ENCODE measurements around the gene NF1.
"Not testable (repeated sequence)": the region's sequence is repeated elsewhere in the genome, so short reads cannot be mapped to it uniquely, and the experiment has no call there.

NF1 gene

DNA sequence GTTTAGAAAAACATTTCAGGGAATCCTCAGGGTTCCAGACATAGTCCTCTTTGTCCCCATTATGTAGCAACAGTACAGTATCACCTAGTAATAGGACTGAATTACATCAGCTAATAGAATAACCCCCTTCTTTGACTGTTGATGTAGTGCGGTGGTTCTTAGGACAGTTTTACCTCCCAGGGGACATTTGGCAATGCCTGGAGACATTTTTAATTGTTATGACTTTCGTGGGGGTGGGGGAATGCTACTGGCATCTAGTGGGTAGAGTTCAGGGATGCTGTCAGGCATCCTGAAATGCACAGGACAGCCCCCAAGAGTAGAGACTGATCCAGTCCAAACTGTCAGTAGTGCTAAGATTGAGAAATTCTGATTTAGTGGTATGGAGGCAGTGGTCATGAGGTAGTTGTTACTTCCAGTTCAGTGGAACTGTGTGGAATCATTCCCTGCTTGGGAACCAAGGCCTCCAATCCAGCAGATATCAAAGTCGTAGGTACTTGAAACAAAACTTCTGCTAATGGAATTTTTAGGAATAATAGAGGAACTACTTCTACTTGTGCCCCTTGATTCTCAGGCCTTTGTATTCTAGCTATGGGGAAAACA, 20.3 kb downstream of the NF1 start:
- no peak for DNase-seq

DNA sequence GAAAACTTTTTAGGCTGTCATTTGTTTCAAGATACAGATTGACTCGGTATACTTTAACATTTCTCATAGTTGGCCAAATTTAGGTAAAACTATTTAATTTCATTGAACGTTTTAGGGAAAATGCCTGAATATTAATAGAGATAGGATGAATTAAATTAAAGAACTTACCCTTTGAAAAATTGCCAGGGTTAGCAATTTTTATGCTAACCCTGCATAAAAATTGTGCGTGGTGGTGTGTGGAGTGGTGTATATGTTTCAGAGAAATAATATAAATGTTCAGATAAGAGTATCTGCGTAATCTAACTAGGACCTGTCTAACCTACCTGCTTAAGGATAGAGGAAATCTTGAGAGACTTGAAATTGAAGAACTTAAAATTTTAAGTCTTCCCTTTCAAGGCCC, 21.4 kb downstream of the NF1 start:
- in situ Hi-C loops (cut with MboI; ENCODE audit: low pct_unique_long_range_greater_than_20kb, low sequenced_read_pairs) = no loop called here
- DNase-seq = no peak

More for the DNA sequence above, 20.3 kb downstream of the NF1 start:
- in situ Hi-C loops (cut with MboI; ENCODE audit: low pct_unique_long_range_greater_than_20kb, low sequenced_read_pairs) = no loop called here

DNA sequence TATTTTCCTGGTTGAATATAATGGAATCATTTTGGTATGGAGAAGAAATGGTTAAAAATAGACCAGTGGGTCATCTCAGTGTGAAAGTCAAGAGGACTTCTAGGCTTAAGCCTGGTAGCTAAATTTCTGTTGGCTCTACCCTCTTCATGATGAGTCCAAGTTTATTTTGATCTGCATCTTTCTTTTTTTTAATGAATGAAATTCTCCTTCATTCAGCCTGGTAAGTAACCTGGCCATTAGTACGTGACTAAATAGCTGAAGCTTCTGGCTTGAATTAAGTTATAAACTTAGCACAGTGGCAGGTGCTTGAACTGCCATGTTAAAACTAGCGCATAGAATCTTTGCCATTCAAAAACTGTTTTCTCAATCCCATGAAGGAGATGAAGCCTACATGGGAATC, 28.0 kb downstream of the NF1 start:
- in situ Hi-C loops (cut with MboI; ENCODE audit: low pct_unique_long_range_greater_than_20kb, low sequenced_read_pairs) = no loop called here
- no peak for DNase-seq

DNA sequence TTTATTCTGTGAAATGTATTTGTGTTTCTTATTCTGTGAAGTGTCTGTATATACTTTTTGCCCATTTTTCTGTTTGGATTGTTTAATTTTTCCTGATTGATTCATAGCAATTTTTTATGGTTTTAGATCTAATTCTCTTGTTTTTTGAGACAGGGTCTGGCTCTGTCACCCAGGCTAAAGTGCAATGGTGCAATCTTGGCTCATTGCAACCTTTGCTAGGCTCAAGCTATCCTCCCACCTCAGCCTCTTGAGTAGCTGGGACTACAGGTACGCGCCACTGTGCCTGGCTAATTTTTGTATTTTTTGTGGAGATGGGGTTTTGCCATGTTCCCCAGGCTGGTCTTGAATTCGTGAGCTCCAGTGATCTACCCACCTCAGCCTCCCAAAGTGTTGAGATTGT, 31.5 kb downstream of the NF1 start:
- no peak for DNase-seq
- in situ Hi-C loops (cut with MboI; ENCODE audit: low pct_unique_long_range_greater_than_20kb, low sequenced_read_pairs) = no loop called here

DNA sequence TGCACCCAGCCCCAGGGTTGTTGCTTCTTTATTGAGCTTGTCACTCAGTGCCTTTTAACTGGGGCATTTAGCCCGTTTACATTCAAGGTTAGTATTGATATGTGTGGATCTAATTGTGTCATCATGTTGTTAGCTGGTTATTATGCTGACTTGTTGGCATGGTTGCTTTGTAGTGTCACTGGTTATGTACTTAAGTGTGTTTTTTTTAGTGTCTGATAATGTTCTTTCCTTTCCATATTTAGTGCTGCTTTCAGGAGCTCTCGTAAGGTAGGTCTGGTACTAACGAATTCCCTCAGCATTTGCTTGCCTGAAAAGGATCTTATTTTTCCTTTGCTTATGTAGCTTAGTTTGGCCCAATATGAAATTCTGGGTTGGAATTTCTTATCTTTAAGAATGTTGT, 33.5 kb downstream of the NF1 start:
- in situ Hi-C loops (cut with MboI; ENCODE audit: low pct_unique_long_range_greater_than_20kb, low sequenced_read_pairs) = no loop called here
- no peak for DNase-seq

DNA sequence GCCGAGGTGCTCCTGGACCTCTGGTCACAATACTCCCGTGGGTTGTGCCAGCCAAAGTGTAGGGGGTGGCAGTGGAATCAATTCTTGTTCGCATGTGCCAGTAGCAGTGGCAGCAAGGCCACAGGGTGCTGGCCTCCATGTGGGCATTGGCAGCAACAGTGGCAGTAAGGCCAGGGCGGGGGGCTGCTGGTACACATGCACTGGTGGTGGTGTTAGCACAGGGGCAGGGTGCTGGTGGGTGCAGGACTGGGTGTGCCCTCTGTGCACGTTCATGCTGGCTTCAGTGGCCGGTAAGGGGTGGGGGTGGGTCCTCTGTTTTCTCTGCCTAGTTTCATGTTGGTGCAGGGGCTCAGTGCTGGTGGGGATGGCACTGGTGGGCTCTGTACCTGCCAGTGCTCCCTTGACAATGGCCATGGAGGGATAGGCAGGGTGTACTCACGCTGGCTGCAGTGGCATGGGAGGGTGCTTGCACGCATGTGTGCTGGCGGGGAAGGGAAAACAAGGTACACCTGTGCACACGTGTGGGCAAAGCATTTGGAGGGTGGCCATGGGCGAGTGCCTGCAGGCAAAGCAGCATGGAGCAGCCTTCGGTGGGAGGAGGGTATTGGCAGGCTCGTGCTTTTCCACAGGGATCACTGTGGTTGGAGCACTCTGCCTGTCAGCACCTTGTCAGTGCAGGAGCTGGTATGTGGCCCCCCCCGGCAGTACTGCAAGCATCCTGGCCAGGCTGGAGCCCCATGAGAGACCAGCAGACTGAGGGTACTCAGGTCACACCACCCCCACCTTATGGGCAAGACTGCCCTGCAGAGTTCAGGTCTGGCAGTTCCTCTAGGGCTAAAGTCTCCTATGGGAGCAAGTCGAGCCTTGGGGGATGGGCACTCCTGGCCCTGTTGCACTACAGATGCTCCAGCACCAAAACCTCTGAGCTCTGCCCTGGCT, 35.8 kb downstream of the NF1 start:
- in situ Hi-C loops (cut with MboI; ENCODE audit: low pct_unique_long_range_greater_than_20kb, low sequenced_read_pairs) = no loop called here

DNA sequence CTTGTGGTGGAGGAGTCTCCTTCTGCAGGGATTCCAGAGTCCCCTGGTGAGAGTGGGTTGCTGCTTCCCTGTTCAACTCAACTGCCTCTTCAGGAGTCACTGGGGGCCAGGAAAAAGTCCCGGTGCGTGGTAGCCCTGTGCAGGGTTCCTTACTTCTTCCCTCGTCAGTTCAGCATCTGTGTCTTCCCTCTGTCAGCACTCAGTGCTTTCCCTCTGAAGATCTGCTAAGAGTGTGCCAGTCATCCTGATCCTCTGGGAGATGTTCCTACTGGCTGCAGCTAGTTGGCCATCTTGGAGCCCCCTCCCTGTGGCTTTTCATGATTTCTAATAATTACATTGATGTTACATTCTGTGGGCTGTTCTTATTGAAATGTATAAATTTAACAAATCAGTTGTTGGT, 36.5 kb downstream of the NF1 start:
- in situ Hi-C loops (cut with MboI; ENCODE audit: low pct_unique_long_range_greater_than_20kb, low sequenced_read_pairs) = no loop called here
- no peak for DNase-seq

More for the DNA sequence above, 35.8 kb downstream of the NF1 start:
- DNase-seq = no peak

DNA sequence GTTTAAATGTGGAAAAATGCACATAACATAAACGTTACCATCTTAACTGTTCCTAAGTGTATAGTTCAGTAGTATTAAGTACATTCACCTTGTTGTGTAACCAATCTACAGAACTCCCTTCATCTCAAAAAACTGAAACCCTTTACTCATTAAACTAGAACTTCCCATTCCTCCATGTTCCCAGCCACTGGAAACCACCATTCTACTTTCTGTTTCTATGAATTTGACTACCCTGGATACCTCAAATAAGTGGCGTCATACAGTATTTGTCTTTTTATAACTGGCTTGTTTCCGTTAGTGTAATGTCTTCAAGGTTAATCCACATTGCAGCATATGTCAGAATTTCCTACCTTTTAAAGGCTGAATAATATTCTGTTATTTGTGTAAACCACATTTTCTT, 38.2 kb downstream of the NF1 start:
- in situ Hi-C loops (cut with MboI; ENCODE audit: low pct_unique_long_range_greater_than_20kb, low sequenced_read_pairs) = no loop called here
- no peak for DNase-seq

DNA sequence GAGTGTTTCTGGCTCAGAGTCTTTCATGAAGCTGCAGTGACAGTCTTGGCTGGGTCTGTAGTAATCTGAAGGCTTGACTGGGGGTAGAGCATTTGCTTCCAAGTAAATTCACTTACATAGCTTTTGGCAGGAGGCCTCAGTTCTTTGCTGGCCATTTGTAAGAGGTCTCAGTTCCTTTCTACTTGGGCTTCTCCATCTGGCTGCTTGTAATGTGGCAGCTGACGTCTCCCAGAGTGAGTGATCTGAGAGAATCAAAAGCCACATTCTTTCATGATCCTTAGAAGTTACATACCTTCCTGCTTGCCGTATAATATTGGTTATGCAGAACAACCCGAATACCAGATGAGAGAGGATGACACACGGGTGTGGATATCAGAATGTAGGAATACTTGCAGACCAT, 39.8 kb downstream of the NF1 start:
- no peak for DNase-seq
- in situ Hi-C loops (cut with MboI; ENCODE audit: low pct_unique_long_range_greater_than_20kb, low sequenced_read_pairs) = no loop called here

DNA sequence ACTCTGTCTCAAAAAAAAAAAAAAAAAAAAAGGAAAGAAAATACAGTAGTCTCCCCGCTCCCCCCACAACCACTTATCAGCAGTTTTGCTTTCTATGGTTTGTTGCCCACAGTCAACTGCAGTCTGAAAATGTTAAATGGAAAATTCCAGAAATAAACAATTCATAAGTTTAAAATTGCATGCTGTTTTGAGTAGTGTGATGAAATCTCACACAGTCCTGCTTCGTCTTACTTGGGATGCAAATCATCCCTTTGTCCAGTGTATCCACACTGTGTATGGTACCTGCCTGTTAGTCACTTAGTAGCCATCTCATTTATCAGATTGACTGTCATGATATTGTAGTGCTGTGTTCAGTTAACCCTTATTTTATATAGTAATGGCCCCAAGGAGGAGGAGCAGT, 41.5 kb downstream of the NF1 start:
- DNase-seq = no peak
- in situ Hi-C loops (cut with MboI; ENCODE audit: low pct_unique_long_range_greater_than_20kb, low sequenced_read_pairs) = no loop called here

DNA sequence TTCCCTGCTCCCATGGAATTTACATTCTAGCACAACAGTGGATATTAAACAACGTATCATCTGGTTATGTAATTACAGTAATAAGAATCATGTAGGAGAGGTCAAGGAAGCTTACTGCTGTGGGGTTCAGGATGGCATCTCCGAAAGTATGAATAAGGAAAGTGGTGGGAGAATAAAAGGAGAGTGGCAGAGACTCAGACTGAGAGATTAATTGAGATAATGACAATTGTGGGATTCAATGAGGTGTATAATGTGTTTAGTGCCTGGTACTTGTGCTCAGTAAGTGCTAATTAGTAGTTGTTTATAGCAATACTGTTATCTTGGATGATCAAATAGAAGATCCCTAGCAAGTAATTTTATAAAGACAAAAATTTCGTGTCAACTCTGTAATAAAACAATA, 45.3 kb downstream of the NF1 start:
- no peak for DNase-seq
- in situ Hi-C loops (cut with MboI; ENCODE audit: low pct_unique_long_range_greater_than_20kb, low sequenced_read_pairs) = no loop called here

DNA sequence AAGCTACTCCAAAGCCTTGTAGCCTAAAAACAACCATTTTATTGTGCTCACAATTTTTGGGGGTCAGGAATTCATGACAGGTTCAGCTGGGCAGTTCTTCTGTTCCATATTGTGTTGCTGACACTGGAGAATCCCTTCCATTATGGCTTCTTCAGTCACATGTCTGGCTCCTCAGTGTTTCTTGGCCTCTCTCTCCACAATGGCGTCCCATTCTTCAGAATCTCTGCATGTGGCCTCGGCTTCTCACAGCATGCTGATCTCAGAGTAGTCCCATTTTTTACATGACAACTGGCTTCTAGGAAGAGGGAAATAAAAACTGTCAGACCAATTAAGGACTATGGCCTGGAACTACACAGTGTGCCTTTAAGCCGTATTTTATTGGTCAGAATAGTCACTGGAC, 49.7 kb downstream of the NF1 start:
- no peak for DNase-seq
- in situ Hi-C loops (cut with MboI; ENCODE audit: low pct_unique_long_range_greater_than_20kb, low sequenced_read_pairs) = no loop called here

DNA sequence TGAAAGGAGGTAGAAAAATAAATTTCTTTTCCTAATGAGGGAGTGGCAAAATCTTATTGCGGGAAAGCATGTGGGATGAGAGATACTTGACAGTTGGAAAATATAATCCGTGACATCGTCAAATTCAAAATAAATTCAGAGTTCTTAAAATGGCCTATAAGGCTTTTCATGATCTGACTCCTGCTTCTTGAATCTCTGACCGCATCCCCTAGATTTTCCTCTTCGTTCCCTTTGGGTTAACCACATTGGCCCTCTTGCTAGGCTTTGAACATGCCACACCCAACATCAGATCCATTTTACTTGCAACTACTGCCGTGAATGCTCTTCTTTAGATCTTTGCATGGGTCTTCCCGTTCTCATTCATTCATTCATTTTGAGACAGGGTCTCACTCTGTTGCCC, 50.1 kb downstream of the NF1 start:
- no peak for DNase-seq
- in situ Hi-C loops (cut with MboI; ENCODE audit: low pct_unique_long_range_greater_than_20kb, low sequenced_read_pairs) = no loop called here

DNA sequence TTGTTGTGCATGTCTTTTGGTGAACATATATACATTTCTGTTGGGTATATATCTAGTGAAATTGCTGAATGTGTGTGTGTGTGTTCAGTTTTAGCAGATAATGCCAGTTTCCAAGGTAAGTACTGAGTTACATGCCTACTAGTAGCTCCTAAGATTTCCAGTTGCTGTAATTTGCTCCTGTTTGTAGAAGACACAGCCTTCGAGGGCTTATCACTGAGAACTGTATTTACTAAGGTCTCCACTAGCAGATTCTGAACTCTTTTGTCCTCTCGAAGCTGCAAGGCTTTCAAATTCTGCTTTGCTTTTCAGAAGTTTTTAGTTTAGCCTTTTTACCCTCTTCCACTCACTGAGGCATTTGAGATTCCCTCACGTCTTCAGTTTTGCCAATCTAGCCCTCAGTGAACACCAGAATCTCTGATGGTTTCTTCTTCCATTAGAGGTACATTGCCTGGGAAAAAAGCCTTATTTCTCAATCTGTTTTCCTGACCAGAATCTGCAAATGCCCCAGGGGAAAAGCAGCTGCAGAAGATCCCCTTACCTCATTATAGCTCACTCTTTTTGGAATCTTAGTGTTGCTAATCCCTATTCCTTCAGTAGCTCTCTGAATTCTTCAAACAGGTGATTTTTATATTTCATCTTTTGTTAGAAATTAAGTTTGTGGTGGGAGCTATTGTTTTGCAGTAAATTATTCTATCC, 52.9 kb downstream of the NF1 start:
- no peak for DNase-seq
- in situ Hi-C loops (cut with MboI; ENCODE audit: low pct_unique_long_range_greater_than_20kb, low sequenced_read_pairs) = no loop called here

DNA sequence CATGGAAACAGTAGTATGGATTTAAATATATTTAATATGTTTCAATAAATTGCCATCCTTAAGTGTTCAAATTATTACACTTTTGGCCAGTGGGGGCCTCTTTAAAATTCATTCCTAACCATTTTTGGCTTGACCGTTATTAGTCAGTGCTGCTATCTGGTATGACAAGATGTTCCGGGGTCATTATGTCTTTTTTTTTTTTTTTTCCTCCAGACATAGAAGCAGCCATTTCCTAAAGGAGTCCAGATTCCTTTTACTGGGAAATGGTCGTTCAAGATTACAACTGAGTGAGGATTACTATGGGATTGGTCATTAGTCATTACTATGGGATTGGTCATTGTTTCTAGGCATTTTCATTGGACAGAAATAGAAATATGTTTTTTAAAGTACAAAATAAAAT, 53.4 kb downstream of the NF1 start:
- in situ Hi-C loops (cut with MboI; ENCODE audit: low pct_unique_long_range_greater_than_20kb, low sequenced_read_pairs) = no loop called here
- DNase-seq = no peak

DNA sequence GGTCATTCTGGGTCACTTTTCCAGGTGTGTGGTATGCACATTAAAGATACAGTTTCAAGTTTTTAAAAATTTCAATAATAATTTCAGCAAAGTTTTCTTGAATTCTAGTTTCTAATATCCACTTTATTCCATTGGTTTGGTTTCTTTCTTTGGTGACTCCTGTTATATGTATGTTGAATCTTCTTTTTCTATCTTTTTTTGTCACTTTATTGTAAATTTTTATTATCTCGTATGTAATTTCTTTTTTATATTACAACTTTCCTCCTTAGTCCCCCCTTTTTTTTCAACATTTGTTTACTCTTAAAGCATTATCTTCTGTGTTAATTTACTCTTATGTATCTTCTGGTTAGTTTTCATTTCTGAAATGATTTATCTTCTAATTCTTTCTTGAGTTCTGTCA, 57.5 kb downstream of the NF1 start:
- DNase-seq = no peak
- in situ Hi-C loops (cut with MboI; ENCODE audit: low pct_unique_long_range_greater_than_20kb, low sequenced_read_pairs) = no loop called here

DNA sequence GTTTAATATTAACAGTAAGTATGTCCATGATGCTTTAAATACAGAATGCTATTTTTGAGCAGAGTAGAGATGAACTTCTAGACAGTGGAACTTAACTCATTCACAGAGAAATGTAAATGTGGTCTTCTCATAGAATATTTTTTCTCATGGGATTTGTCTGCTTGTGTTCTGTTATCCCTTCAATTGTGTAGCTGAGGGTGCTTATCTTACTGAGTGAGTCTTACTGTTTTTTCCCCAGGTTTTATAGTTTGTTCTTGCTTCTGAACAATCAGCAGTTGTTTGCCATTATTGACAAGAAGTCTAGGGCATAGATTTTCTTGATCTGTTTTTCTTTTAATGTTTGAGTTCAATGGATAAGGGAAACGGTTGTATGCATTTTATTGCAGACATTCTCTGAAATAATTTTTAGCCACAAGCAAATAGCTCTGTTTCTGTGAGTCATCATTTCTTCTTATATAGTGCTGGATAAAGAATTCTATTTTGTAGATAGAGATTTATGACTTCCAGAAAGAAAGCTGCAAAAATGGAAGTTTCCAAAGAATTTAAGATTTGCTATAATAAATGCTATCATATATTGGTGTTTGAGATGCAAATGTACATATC, 60.5 kb downstream of the NF1 start:
- in situ Hi-C loops (cut with MboI; ENCODE audit: low pct_unique_long_range_greater_than_20kb, low sequenced_read_pairs) = no loop called here
- DNase-seq = no peak

DNA sequence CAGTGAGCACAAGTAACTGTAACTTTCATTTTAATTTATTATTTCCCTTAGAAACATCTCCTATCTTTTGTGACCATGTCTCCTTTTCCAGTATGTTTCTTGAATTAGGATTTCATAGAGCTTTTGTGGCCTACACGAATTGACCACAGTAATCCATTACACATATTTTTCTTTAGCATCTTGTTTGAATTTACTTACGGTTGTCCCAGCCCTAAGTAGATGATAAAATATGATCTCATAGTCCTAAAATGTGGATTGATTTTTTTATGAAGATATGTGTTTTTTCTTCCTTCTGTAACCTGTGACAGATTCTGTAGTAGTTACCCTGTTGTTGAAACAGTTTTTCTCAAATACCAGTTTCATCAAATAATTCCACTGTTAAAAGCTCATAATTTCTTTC, 61.5 kb downstream of the NF1 start:
- DNase-seq = no peak

DNA sequence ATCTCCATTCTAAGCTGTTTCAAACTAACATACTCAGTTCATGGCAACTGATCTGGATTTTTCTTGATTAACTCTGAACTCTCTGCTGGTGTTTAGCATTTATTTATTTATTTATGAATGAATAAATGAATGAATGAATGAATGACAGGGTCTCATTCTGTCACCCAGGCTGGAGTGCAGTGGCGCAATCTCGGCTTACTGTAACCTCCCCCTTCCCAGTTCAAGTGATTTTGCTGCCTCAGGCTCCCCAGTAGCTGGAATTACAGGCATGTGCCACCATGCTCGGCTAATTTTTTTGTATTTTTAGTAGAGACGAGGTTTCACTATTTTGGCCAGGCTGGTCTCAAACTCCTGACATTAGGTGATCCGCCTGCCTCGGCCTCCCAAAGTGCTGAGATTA, 62.1 kb downstream of the NF1 start:
- in situ Hi-C loops (cut with MboI; ENCODE audit: low pct_unique_long_range_greater_than_20kb, low sequenced_read_pairs); DNase-seq: not testable (repeated sequence)

More for the DNA sequence above, 61.5 kb downstream of the NF1 start:
- in situ Hi-C loops (cut with MboI; ENCODE audit: low pct_unique_long_range_greater_than_20kb, low sequenced_read_pairs) = no loop called here

Data from KBM-7 (cell line).